ENCODE data around the gene FHL3. TPM values are rescaled to one million over a fixed set of nuclear protein-coding genes. Genes with fewer than 3 reads are reported as not detected.

The FHL3 gene
- total and polyA plus RNA-seq, 9 of the 15 experiments (the other 6 are each of a cell fraction or from before 2014, with no cell fraction given), result 6.1 to 144 (median 34.1) TPM

- no peak for TF ChIP-seq CHD7 (IDR thresholded peaks at IDR 0.05; ENCODE audit: low read depth, low read length)
- no peak for TF ChIP-seq HNRNPK (IDR thresholded peaks at IDR 0.05; ENCODE audit: low read depth, low read length, poor library complexity, severe bottlenecking)
- TF ChIP-seq ZNF197 (CRISPR knock-in tag; IDR thresholded peaks at IDR 0.05; ENCODE audit: low read depth), result peak; percentile 64
- no peak for TF ChIP-seq ZBTB49 (CRISPR knock-in tag; IDR thresholded peaks at IDR 0.05; ENCODE audit: borderline replicate concordance)
- TF ChIP-seq TRIM24 (IDR thresholded peaks at IDR 0.05), result peak in 1 of 2 experiments; percentile 42; a peak in 2 of 4 replicates
- TF ChIP-seq HBP1 (CRISPR knock-in tag; IDR thresholded peaks at IDR 0.05), result no peak
- TF ChIP-seq MAZ (CRISPR knock-in tag; conservative IDR thresholded peaks at IDR 0.05 in 1 of 2, IDR thresholded peaks at IDR 0.05 in 1 of 2), result peak in 1 of 2 experiments; percentile 68; a peak in 3 of 4 replicates
- TF ChIP-seq ZC3H8 (IDR thresholded peaks at IDR 0.05), result no peak
- TF ChIP-seq NCOA1 (IDR thresholded peaks at IDR 0.05; ENCODE audit: low read depth), result no peak
- no peak for TF ChIP-seq ZNF212 (CRISPR knock-in tag; IDR thresholded peaks at IDR 0.05)
These were observed 4.0 kb upstream of the FHL3 start (continued) for GRCh38 chr1:38009088-38009840.
